Activated T-cell treated with anti-CD3 and anti-CD28 coated beads, Interleukin-2, amount 50 U/mL, for 48 hours (primary cell): ENCODE measurements around the gene PUS3.

Experiments used
- DNase-seq, 2 experiments: peaks; one replicate each; pipeline ENCODE4 v3.0.0-alpha.2; 2020

PUS3 gene, protein sequence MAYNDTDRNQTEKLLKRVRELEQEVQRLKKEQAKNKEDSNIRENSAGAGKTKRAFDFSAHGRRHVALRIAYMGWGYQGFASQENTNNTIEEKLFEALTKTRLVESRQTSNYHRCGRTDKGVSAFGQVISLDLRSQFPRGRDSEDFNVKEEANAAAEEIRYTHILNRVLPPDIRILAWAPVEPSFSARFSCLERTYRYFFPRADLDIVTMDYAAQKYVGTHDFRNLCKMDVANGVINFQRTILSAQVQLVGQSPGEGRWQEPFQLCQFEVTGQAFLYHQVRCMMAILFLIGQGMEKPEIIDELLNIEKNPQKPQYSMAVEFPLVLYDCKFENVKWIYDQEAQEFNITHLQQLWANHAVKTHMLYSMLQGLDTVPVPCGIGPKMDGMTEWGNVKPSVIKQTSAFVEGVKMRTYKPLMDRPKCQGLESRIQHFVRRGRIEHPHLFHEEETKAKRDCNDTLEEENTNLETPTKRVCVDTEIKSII

DNA sequence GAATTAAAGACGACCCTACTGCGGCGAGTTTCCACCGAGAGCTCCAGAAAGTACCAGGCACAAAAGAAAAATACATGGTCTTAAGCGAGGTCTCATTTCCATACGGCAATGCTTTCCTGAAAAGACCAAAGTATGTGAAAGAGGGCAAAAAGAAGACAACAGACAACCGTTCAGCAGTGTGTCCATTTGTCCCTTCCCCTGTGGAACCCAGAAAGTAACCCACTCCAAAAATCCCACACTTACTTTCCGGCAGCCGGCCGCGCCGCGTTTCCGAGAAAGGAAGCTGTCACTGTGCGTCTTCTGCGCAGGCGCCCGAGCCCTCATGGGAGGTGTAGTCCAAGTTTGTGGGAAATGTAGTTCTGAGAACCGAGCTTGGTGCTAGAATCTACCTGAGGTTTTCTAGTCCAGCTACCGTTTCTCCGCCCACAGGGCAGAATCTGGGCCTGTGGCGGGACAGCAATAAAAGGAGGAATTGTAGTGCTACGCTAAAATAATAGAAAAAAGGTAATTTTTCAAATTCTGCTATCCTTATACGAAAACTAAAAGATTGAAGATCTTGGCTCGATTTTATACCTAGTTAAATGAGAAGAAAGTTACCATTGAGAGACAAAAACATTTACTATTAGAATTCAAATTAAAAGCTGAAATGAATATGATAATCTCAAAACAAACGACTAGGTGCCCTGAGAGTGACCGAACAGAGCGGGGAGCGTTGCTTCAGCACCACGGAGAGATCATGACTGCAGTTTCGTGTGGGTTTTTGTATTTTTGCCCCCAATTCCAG is at the start of gene PUS3:
PUS3 (minus strand) TSS at position 280 of the 784 bp plus-strand sequence. CDS start 6,922 bp downstream, outside the sequence.
- peak; percentile 91 to 93 for DNase-seq

DNA sequence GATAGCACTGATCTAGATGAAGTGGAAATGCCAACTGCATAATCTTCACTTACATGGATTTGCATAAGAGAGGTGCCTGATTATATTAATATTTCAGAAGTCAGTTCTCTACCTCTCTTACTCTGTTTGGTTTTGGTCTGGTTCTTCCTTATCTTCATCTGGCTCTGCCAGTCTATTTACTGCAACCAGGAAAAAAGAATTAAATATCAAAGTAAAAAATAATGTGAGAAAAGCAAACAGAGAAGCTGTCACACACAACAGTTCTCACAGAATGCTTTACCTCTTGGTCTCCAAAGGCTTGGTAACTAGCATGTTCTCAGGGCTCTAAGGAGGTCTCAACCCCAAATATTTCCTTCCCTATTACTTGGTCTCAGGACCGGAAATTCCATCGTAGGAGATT is 49.6 kb upstream of the PUS3 start:
- DNase-seq, result no peak

DNA sequence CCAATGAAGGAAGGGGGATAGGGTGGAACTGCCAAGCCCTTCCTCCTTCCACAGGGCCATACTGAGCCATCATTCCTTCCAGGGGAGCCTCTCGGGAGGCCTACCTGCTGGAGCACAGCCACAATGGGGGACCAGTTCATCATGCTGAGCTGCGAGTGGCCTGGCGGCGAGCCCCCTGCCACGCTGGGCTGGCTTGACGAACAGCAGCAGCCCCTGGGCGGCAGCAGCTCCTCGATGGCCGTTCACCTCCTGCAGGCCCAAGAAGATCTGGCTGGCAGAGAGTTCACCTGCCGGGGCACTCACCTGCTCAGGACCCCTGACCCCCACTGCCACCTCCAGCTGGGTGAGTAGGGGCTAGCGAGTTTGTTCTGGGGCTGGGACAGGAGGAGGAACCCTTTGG is 48.7 kb upstream of the PUS3 start:
- DNase-seq, result no peak

DNA sequence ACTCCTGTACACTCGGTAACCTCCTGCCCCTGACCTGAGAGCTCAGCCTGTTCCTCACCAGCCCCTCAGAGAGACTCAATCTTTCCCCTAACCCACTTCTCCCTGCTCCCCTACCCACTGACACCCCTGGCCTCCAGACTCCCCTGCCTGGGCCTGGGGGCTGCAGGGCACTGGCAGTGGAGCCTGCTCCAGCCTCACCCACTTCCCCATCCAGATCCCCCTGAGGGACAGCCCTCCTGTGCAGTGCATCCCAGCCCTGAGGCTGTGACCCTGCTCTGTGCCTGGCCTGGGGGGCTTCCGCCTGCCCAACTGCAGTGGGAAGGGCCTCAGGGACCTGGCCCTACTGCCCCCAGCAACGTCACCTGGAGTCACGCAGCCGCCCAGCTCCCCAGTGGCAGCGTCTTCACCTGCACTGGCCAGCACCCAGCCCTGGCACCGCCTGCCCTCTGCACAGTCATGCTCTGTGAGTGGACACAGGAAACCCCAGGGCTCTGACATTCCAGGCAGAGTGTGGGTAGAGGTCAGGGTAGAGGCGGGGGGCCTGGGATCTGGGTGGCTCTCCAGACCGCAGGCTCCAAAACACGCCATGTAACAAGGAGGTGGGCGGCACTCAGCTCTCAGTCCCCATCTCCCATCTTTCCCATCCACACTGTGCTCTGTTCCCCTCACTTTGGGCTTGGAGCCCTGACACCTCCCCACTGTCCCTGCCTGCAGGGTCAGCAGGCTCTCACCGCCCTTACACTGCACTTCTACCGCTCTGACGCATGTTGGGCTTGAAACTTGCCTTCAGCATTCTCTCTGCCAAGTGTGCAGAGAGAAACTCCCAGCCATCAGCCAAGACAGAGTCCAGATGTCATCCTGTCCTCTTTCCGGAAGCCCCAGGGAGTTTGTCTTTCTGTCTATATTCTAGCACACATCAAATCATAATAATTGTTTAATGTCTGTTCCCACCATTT is 48.0 kb upstream of the PUS3 start:
- no peak for DNase-seq

DNA sequence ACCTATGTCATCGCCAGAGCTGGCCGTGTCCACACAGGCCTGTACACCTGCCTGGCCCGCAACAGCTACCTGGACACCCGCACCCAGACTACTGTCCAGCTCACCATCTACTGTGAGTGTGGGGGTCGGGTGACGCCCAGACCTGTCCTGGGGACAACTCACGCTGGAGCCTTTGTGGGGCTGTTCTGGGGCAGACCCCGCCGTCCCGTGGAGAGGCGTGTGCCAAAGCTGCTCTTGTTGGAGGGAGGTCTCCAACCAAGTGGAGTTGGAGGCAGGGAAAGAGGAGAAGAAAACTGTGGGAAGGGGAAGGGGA is 47.1 kb upstream of the PUS3 start:
- DNase-seq, result no peak

DNA sequence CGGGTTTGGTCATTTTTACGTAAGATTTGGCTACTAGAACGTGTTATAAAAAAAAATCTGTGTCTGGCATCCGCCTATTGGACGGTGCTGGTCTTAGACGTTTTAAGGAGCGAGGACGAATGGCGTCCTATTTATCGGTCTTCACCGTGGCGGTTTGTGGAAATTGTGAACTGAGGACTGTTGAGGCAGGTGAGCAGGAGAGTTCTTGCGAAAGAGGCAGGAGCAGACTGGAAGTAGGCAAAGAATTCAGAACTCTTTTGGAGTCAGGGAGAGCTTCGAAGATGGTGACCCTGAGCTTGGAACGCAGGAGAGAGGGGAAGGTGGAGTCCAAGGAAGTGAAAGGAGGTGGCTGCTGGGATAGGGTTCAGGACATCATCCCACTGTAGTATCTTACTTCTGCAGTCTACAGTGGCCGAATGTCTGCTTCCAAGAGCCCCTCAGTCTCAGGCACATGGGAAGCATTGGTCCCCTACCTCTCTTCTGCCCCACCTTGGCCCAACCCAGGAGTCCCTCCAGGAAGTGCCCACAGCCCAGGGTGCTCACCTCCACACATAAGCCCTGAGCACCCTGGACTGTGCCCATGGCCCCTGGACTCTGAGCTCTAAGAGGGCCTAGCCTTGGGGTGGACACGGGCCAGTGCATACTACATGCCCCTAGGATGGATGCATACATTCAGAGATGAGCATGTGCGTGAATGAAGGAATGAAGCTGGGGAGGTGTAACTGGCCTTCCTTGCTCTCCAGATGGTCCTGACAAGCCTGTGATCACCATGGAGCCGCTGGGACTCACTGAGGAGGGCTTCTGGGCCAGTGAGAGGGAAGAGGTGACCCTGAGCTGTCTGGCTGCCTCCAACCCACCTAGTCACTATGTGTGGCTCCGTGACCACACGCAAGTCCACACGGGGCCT is 46.5 kb upstream of the PUS3 start:
- no peak for DNase-seq

DNA sequence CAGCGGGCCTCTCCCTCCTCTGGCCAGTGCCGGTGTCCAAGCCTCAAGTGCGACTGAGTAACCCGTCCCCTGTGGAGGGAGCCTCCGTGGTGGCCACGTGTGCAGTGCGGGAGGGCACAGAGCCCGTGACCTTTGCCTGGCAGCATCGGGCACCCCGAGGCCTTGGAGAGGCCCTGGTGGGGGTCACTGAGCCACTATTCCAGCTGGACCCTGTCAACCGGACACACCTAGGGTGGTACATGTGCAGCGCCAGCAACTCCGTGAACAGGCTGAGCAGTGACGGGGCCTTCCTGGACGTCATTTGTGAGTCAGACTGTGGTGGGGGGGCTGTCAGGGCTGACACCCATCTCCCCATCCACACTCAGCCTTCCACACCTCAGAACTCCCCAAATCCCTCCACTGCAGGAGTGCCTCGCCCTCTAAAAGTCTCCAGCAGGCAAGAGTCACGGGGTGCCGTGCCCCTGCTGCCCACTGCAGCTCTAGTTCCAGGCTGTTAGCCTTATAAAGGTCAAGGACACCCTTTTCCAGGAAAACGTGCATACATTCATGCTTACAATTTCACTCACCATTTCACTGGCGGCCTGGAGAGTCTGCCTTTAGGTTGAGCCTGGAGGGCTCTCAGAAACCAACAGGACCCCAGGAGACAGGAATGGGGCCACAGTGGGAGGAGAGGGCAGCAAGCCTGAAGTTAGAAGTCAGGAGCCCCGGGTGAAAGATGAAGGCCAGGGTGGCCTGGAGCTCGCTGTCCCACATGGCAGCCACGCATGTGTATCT is 45.5 kb upstream of the PUS3 start:
- no peak for DNase-seq

DNA sequence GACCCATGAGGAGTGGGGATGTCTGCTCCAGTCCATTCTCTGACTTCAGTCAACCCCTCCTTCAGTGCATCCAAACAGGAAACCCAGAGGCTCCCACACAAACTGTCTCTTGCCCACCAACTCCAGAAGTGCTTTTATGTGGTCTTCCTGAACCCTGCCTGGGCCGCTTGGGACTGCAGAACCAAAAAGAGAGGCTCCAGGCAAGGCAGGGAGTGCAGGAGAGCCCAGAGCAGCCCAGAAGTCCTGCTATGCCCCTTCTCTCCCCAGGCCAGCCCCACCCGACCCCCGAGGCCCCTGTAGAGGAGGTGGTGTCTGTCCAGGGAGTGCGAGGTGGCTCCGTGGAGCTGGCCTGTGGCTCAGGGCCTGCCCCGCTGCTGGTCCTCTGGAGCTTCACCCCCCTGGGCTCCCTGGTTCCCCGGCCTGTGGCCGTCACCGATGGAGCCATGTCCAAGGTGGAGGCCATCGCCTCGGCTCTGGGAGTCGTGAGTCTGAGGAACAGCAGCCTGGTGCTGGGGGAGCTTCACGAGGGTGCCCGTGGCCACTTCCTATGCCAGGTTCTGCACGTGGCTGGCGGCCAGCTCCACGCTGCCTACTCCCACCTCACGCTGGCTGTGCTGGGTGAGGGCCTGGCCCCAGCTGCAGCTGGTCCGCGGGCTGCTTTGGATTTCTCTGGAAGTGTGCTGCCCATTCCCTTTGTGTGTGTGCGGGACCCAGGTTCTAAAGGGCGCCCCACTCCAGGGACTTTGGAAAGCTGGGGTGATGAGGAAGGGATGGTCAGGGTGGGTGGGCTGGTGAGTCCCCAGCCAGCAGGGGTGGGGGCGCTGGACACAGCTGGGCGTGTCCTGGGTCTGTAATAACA is 44.6 kb upstream of the PUS3 start:
- no peak for DNase-seq

DNA sequence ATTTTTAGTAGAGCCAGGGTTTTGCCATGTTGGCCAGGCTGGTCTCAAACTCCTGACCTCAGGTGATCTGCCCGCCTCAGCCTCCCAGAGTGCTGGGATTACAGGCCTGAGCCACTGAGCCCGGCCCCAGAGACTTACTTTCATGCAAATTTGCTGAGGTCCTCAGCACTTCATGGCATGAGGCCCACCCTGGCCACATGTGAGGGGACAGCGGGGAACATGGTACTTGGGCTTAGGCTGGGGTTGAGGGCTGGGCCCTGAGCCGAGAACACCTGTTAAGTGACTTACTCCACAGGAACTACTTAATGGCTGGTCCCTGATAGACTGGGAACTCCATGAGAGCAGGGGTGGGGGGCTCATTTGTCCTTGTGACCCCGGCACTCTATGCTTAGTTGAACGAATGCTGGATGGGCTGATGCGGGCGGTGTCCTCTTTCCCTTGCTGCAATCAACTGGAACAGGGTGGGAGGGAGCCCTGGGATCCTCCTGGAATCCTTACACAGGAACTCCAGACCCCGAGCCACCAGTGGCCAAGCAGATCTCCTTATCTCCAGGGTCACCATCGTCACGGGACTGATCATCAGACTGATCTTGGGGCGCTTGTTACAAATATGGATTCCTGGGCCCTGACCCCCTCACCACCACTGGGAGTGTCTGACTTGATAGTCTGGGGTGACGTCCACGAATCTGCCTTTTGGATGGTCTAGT is 43.9 kb upstream of the PUS3 start:
- no peak for DNase-seq

DNA sequence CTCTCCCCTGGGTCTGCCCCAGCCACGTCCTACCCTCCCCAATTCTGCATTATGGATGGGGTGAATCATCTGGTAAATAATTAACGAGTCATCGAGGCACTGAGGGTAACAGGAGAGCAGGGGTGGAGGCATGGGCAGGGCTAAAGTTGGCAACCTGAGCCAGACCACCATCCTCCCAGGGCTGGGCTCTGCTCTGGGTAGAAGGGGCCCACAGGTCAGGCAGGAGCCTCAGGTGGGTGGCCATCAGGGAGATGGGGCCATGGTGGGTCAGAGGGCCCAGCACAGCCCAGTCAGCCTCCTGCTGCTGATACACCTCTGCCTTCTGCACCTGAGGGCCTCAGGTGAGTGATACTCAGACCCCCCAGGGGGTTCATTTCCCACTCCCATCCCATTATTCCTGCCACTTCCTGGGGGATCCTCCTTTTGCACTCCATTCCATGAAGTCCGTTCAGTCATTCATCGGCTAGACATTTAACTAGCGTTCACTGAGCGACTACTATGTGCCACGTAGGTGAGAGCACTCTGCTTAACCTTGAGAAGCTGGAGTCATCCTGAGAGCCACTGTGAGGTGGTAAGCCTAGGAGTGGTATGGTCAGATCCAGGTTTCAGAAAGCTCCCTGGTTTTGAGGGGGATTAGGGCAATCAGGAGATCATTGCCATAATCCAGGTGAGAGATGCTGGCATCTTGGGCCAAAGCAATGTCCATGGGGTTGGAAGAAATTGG is 43.0 kb upstream of the PUS3 start, which contains the start of gene VSIG10L2:
VSIG10L2 (plus strand) TSS at position 248 of the 724 bp plus-strand sequence; CDS start at position 260, 12 bp downstream.
- DNase-seq, result peak in 1 of 2 experiments; percentile 8

DNA sequence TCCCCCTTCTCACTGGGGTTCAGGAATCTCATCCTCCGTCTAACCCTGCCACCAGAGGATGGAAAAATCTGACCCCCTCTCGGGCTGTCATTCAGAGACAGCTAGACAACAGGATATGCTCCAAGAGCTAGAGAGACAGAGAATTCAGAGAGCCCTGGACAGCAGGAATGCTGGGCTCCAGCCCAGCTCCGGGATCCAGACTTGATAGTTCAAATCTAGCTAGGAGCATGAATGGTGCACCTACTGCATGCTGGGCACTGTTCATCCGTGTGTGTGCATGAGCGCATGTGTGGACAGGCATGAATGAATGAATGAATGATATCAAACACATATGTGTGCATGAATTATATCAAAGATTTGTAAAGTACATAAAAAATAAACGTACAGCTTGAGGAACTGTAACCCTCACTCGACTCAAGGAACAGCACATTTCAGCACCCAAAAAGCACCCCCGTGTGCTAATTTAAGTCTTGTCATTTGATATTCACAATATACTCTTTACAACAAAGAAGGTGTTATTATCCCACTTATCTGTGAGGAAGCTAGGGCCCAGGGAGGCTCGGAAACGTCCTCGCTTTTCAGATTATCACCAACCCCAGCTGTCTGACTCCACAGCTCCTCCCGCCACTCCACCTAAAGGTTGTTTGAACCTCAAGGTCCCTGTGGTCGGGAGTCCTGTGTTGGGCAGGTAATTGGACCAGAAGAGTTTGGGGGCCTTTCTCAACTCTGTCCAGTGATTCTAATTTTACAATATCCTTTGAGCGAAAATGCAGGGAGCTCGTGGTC is 42.2 kb upstream of the PUS3 start:
- peak in 1 of 2 experiments; percentile 13 for DNase-seq

DNA sequence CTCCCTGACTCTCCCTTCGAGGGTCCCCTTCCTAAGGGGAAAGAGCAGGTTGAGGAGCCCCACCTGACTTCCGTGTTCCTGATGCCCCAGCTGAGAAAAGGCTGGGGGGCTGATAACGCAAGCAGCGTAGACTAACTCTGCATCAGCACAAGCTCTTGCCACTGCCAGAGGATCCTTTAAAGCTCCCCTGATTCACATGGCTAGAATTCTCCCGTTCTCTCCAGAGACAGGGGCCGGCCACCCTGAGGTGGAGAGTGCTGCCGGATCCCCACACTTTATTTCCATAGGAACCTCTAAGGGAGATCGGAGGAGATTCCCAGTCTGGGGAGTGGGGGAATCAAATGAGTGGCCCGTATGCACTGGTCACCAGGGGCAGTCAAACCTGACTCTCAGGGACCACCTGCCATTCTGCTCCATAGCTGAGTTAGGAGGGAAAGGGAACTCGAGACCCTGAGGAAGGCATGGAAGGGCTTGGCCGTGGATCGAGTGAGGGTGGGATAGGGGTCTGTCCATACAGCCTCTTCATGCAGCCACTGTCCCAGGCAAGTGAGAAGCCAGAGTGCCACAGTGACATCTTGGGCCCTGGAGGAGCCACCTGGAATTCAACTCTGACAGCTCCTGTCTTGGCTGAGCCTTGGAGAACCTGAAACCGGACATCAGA is 41.5 kb upstream of the PUS3 start:
- no peak for DNase-seq

DNA sequence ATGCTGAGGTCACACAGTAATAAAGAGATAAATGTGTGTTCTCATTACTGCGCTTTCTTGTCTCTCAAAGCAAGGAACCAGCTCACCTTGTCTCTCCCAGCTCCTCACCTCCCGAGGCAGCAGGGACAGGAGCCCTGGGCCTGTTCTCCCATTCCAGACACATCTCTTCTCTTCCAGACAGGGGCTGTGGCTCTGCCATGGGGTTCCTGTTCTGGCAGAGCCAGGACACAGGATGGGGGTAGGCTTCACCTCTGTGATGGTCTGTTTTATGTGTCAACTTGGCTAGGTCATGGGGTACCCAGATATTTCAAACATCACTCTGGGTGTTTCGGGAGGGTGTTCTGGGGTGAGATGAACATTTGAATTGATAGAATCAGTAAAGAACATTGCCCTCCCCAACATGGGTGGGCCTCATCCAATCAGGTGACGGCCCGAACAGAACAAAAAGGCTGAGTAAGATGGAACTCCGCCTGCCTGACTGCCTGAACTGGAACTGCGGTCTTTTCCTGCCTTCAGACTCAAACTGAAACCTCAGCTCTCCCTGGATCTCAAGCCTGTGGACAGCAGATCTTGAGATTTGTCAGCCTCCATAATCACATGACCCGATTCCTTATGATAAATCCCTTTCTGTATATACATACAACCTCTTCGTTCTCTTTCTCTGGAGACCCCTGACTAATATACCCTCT is 40.8 kb upstream of the PUS3 start:
- DNase-seq, result peak in 1 of 2 experiments; percentile 5

DNA sequence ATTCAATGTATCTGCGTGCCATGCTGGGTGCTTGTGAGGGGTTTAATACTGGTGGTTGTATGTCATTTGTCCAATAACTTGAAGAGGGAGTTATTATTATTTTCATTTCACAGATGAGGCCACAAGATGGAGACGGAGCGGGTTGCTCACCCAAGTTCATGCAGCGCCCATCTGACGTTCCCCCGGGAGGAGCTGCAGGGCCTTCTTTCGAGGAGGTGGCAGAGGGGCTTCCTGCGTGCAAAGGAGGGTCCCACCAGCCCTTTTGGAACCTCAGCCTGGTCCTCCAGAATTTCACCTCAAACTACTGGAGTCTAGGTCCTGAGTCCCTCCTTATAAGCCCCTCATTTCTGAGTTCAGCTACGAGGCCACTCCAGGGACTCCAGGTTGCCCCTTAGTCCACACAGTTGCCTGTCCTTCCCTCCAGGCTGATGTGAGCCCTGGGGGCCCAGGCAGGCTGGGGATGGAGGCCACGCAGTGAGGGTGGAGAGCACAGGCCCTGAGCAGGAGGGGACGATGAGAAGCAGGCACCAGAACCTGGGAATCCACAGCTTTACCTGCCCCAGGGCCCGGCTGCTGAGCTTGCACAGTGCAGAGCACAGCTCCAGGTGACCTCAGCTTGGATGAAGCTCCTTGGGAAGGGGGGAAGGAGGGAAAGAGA is 39.9 kb upstream of the PUS3 start:
- no peak for DNase-seq
